ENCODE data around the gene SUMO1. TPM values are rescaled to one million over a fixed set of nuclear protein-coding genes. Genes with fewer than 3 reads are reported as not detected.

Gene SUMO1
- total RNA-seq, 1 experiment from 2014 or later, result 137 TPM

GRCh38 chr2:202193881-202194353, 44.5 kb downstream of the SUMO1 start:
- Histone ChIP-seq H3K4me1 (no peaks in the 10 kb centered on the region), H3K4me3 (ENCODE audit: low read depth, low read length) (no peak overlapping the region), H3K27me3 (replicated peaks; ENCODE audit: control insufficient read depth, insufficient read depth, low read length) (no peaks in the 10 kb centered on the region), H3K9me3 (no peaks in the 10 kb centered on the region), H3K36me3 (ENCODE audit: control insufficient read depth, insufficient read depth, low read length) (no peaks in the 10 kb centered on the region)
- H3K27me3 Mint-ChIP-seq (ENCODE audit: insufficient read depth, unreplicated experiment), result no peaks in the 10 kb centered on the region
- H3K4me3 Mint-ChIP-seq (ENCODE audit: unreplicated experiment), result no peak overlapping the region
- H3K4me1 Mint-ChIP-seq (ENCODE audit: low read depth, unreplicated experiment), result no peaks in the 10 kb centered on the region
- H3K36me3 Mint-ChIP-seq (ENCODE audit: insufficient read depth, unreplicated experiment), result no peaks in the 10 kb centered on the region
- BruUV-seq (replicated peaks), result no TSS peak
- no peak overlapping the region for H3K27ac Mint-ChIP-seq (ENCODE audit: unreplicated experiment)
- CTCF ChIA-PET, result interaction anchor here (1.2 kb wide), 1 partner anchor 35 kb away, joined by 3 read pairs; no protein-coding TSS in a partner anchor
- intact Hi-C loops (cut with micrococcal nuclease; ENCODE audit: unreplicated experiment), result no loop called here
- no peak for DNase-seq
- no peak for TF ChIP-seq CTCF (IDR thresholded peaks at IDR 0.05; ENCODE audit: insufficient read depth in 1 of 2, low read depth in 1 of 2, low read length in 1 of 2, severe bottlenecking in 1 of 2, unreplicated experiment in 1 of 2)
- POLR2A ChIA-PET, result no interaction called here
- no peaks in the 10 kb centered on the region for H3K9me3 Mint-ChIP-seq (ENCODE audit: unreplicated experiment)

GRCh38 chr2:202193305-202193704, 45.1 kb downstream of the SUMO1 start:
- Histone ChIP-seq H3K36me3 (ENCODE audit: control insufficient read depth, insufficient read depth, low read length) (no peaks in the 10 kb centered on the region), H3K27me3 (replicated peaks; ENCODE audit: control insufficient read depth, insufficient read depth, low read length) (no peaks in the 10 kb centered on the region), H3K4me3 (ENCODE audit: low read depth, low read length) (no peak overlapping the region), H3K4me1 (no peaks in the 10 kb centered on the region), H3K9me3 (no peaks in the 10 kb centered on the region)
- Mint-ChIP-seq H3K27me3 (ENCODE audit: insufficient read depth, unreplicated experiment) (no peaks in the 10 kb centered on the region), H3K36me3 (ENCODE audit: insufficient read depth, unreplicated experiment) (no peaks in the 10 kb centered on the region), H3K4me3 (ENCODE audit: unreplicated experiment) (no peak overlapping the region), H3K27ac (ENCODE audit: unreplicated experiment) (no peak overlapping the region), H3K9me3 (ENCODE audit: unreplicated experiment) (no peaks in the 10 kb centered on the region), H3K4me1 (ENCODE audit: low read depth, unreplicated experiment) (no peaks in the 10 kb centered on the region)
- DNase-seq, result no peak
- TF ChIP-seq CTCF (IDR thresholded peaks at IDR 0.05; ENCODE audit: insufficient read depth in 1 of 2, low read depth in 1 of 2, low read length in 1 of 2, severe bottlenecking in 1 of 2, unreplicated experiment in 1 of 2), result no peak
- POLR2A ChIA-PET, result no interaction called here
- BruUV-seq (replicated peaks), result no TSS peak
- CTCF ChIA-PET, result interaction anchor here (0.6 kb wide), 1 partner anchor 340 kb away, joined by 4 read pairs; no protein-coding TSS in a partner anchor
- intact Hi-C loops (cut with micrococcal nuclease; ENCODE audit: unreplicated experiment), result no loop called here

- Mint-ChIP-seq H3K27me3 (ENCODE audit: insufficient read depth, unreplicated experiment) (no peaks in the 10 kb centered on the region), H3K9me3 (ENCODE audit: unreplicated experiment) (no peaks in the 10 kb centered on the region), H3K27ac (ENCODE audit: unreplicated experiment) (no peak overlapping the region), H3K4me3 (ENCODE audit: unreplicated experiment) (no peak overlapping the region), H3K36me3 (ENCODE audit: insufficient read depth, unreplicated experiment) (no peaks in the 10 kb centered on the region), H3K4me1 (ENCODE audit: low read depth, unreplicated experiment) (peaks cover 5% of the 10 kb centered on the region)
- CTCF ChIA-PET, result no interaction called here
- POLR2A ChIA-PET, result no interaction called here
- H3K27me3 ChIP-seq (replicated peaks; ENCODE audit: control insufficient read depth, insufficient read depth, low read length), result no peaks in the 10 kb centered on the region
- no peak overlapping the region for H3K4me3 ChIP-seq (ENCODE audit: low read depth, low read length)
- H3K9me3 ChIP-seq, result no peaks in the 10 kb centered on the region
- H3K4me1 ChIP-seq, result 0 out of 2 replicates have a peak, but pooled peaks cover 4% of the 10 kb centered on the region
- TF ChIP-seq CTCF (IDR thresholded peaks at IDR 0.05; ENCODE audit: insufficient read depth in 1 of 2, low read depth in 1 of 2, low read length in 1 of 2, severe bottlenecking in 1 of 2, unreplicated experiment in 1 of 2), result no peak
- DNase-seq, result no peak
- intact Hi-C loops (cut with micrococcal nuclease; ENCODE audit: unreplicated experiment), result no loop called here
- H3K36me3 ChIP-seq (ENCODE audit: control insufficient read depth, insufficient read depth, low read length), result no peaks in the 10 kb centered on the region
- no TSS peak for BruUV-seq (replicated peaks)
Observed at GRCh38 chr2:202187570-202187969, 50.8 kb downstream of the SUMO1 start.

Measured in Caco-2 (cell line).